Measurements from ENCODE around the gene MAST4. TPM values are rescaled to one million over a fixed set of nuclear protein-coding genes. Genes with fewer than 3 reads are reported as not detected.
A peak's percentile ranks its signal among the peaks of the same experiment; 100 is the strongest.

Gene MAST4
- total and polyA plus RNA-seq, 2 donors (not counting 1 experiment from before 2014, with no cell fraction given), result 7.0 to 15.2 TPM

DNA sequence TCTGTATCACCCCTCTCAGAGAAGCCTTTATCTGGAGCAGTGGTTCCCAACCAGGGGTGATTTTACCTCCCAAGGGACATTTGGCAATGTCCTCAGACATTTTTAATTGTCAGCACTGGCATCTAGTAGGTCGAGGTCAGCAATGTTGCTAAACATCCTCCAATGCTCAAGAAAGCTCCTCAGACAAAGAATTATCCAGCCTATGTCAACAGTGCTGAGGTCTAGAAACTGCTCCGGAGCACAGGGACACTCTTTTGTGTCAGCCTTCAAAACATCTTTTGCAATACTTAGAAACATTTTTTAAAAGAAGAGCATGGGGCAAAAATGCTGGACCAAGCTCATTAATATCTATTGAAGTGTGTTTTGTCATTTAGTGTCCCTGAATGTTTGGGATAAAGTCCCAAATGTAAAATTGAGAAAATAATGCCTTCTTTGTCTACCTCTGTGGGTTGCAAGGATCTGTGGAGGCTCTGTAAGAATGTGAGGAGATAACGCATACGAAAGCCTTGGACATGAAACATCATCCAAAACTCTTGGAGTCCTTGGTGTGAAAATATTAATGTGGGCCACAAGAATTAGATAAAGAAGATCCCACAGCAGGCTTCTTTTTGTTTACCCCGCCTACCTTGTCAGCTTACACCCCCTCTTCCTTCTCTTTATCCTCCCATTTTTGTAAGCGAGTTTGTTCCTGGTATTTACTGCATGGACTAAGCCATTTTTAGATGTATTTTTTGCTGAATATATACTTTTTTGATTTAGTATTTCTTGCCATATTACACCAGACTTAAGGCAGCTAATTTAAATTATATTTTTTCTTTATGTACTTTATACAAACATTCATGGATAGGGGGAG is 406.9 kb downstream of the MAST4 start:
- no peaks in the 10 kb centered on the region for H3K36me3 ChIP-seq (ENCODE audit: control insufficient read depth, insufficient read depth, low read length)
- H3K9ac ChIP-seq (ENCODE audit: insufficient read depth, low read length), result no peak overlapping the region
- peak overlapping the region; percentile 87 for H3K4me2 ChIP-seq (ENCODE audit: extremely low read depth, insufficient read depth, low read length)
- TF ChIP-seq CTCF (conservative IDR thresholded peaks at IDR 0.05 in 1 of 2, IDR thresholded peaks at IDR 0.05 in 1 of 2; ENCODE audit: low read depth in 1 of 2, low read length in 2 of 2) (no peak), EZH2 (IDR thresholded peaks at IDR 0.05; ENCODE audit: low read length, missing control alignments) (no peak)
- peaks cover 17% of the 10 kb centered on the region for H3K79me2 ChIP-seq (ENCODE audit: control insufficient read depth, insufficient read depth, low read length)
- no peaks in the 10 kb centered on the region for H4K20me1 ChIP-seq (ENCODE audit: control insufficient read depth, extremely low read depth, insufficient read depth, low read length)
- no peaks in the 10 kb centered on the region for H3K4me1 ChIP-seq (ENCODE audit: control insufficient read depth, extremely low read depth, insufficient read depth, low read length)
- no peaks in the 10 kb centered on the region for H3K27me3 ChIP-seq (ENCODE audit: control insufficient read depth, insufficient read depth, low read length)
- H3K4me3 ChIP-seq (replicated peaks in 1 of 4; ENCODE audit: control extremely low read depth in 1 of 4, insufficient read depth in 1 of 4, low read depth in 3 of 4, low read length in 4 of 4), result peak overlapping the region in 2 of 4 experiments; percentile 61 to 71
- peak in 1 of 2 donors; percentile 50 for DNase-seq (ENCODE audit: low read depth in 2 of 2)
- no peak overlapping the region for H2AFZ ChIP-seq (ENCODE audit: low read length)
- H3K9me3 ChIP-seq (ENCODE audit: control insufficient read depth, insufficient read depth, low read depth, low read length), result no peaks in the 10 kb centered on the region
- no peak overlapping the region for H3K27ac ChIP-seq (ENCODE audit: insufficient read depth, low read length)

DNA sequence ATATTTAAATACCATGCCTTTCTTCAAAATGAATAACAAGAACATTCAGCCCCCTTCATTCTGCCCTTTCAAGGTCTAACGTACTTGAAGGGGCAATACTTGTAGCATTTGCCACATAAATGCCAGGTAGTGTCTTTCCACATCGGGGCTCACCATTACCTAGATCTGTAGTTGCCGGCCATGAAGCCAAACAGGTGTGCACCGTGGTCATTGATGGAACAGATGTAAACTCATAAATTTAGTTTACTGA is 407.4 kb downstream of the MAST4 start:
- Histone ChIP-seq H3K4me1 (ENCODE audit: control insufficient read depth, extremely low read depth, insufficient read depth, low read length) (no peaks in the 10 kb centered on the region), H3K27me3 (ENCODE audit: control insufficient read depth, insufficient read depth, low read length) (no peaks in the 10 kb centered on the region), H4K20me1 (ENCODE audit: control insufficient read depth, extremely low read depth, insufficient read depth, low read length) (no peaks in the 10 kb centered on the region), H2AFZ (ENCODE audit: low read length) (peak overlapping the region; percentile 68), H3K79me2 (ENCODE audit: control insufficient read depth, insufficient read depth, low read length) (peaks cover 17% of the 10 kb centered on the region), H3K27ac (ENCODE audit: insufficient read depth, low read length) (no peak overlapping the region), H3K9ac (ENCODE audit: insufficient read depth, low read length) (no peak overlapping the region), H3K4me3 (replicated peaks in 1 of 4; ENCODE audit: control extremely low read depth in 1 of 4, insufficient read depth in 1 of 4, low read depth in 3 of 4, low read length in 4 of 4) (peak overlapping the region; percentile 35 to 71 (median 56)), H3K4me2 (ENCODE audit: extremely low read depth, insufficient read depth, low read length) (peak overlapping the region; percentile 87), H3K36me3 (ENCODE audit: control insufficient read depth, insufficient read depth, low read length) (no peaks in the 10 kb centered on the region), H3K9me3 (ENCODE audit: control insufficient read depth, insufficient read depth, low read depth, low read length) (no peaks in the 10 kb centered on the region)
- DNase-seq (ENCODE audit: low read depth in 2 of 2), result no peak
- TF ChIP-seq EZH2 (IDR thresholded peaks at IDR 0.05; ENCODE audit: low read length, missing control alignments) (no peak), CTCF (conservative IDR thresholded peaks at IDR 0.05 in 1 of 2, IDR thresholded peaks at IDR 0.05 in 1 of 2; ENCODE audit: low read depth in 1 of 2, low read length in 2 of 2) (no peak)

GRCh38 chr5:67003935-67004729 is 407.9 kb downstream of the MAST4 start:
- no peaks in the 10 kb centered on the region for H3K4me1 ChIP-seq (ENCODE audit: control insufficient read depth, extremely low read depth, insufficient read depth, low read length)
- peak overlapping the region; percentile 60 for H3K9ac ChIP-seq (ENCODE audit: insufficient read depth, low read length)
- H3K4me3 ChIP-seq (replicated peaks in 1 of 4; ENCODE audit: control extremely low read depth in 1 of 4, insufficient read depth in 1 of 4, low read depth in 3 of 4, low read length in 4 of 4), result peak overlapping the region; percentile 35 to 76 (median 61)
- peak overlapping the region; percentile 87 for H3K4me2 ChIP-seq (ENCODE audit: extremely low read depth, insufficient read depth, low read length)
- H3K27me3 ChIP-seq (ENCODE audit: control insufficient read depth, insufficient read depth, low read length), result no peaks in the 10 kb centered on the region
- peak; percentile 92 to 98 for DNase-seq (ENCODE audit: low read depth in 2 of 2)
- peak overlapping the region; percentile 44 for H3K27ac ChIP-seq (ENCODE audit: insufficient read depth, low read length)
- TF ChIP-seq CTCF (conservative IDR thresholded peaks at IDR 0.05 in 1 of 2, IDR thresholded peaks at IDR 0.05 in 1 of 2; ENCODE audit: low read depth in 1 of 2, low read length in 2 of 2) (no peak), EZH2 (IDR thresholded peaks at IDR 0.05; ENCODE audit: low read length, missing control alignments) (no peak)
- H4K20me1 ChIP-seq (ENCODE audit: control insufficient read depth, extremely low read depth, insufficient read depth, low read length), result no peaks in the 10 kb centered on the region
- H3K79me2 ChIP-seq (ENCODE audit: control insufficient read depth, insufficient read depth, low read length), result peaks cover 17% of the 10 kb centered on the region
- no peaks in the 10 kb centered on the region for H3K36me3 ChIP-seq (ENCODE audit: control insufficient read depth, insufficient read depth, low read length)
- H2AFZ ChIP-seq (ENCODE audit: low read length), result peak overlapping the region; percentile 68
- no peaks in the 10 kb centered on the region for H3K9me3 ChIP-seq (ENCODE audit: control insufficient read depth, insufficient read depth, low read depth, low read length)

Measured in fibroblast of lung (primary cell).